K562 (cell line): ENCODE data around the gene QSOX2. TPM values are rescaled to one million over a fixed set of nuclear protein-coding genes. Genes with fewer than 3 reads are reported as not detected.

Source experiments
- CHD7 ChIP-seq: fragments of 200-600 bp; sonication (generic); IDR thresholded peaks from one replicate; pipeline ENCODE4 v1.6.1; 2012; ENCODE audit warnings: mild to moderate bottlenecking, low read depth, low read length, inconsistent platforms
- E2F4 ChIP-seq: sonication (generic); formaldehyde crosslinking; IDR thresholded peaks from 2 replicates; pipeline ENCODE4 v1.8.0; 2022; ENCODE audit warnings: mild to moderate bottlenecking, low read depth, missing genetic modification reagents
- FOXM1 ChIP-seq, 2 experiments: fragments of 450-650 bp in 1 of 2; sonication (generic) in 1 of 2; formaldehyde crosslinking in 1 of 2; IDR thresholded peaks; 2 replicates each; pipeline versions ENCODE4 v1.6.1 to v1.9.0; 2017 to 2022; ENCODE audit warnings: low read depth in 2 of 2, mild to moderate bottlenecking in 2 of 2, missing genetic modification reagents in 1 of 2, moderate library complexity in 1 of 2
- KLF10 ChIP-seq: fragments of 250-450 bp; sonication (Bioruptor Pico); IDR thresholded peaks from 2 replicates; pipeline ENCODE4 v1.6.1; 2021; ENCODE audit warnings: matching md5 sums
- TBL1XR1 ChIP-seq, 2 experiments: IDR thresholded peaks; 2 replicates each; pipeline ENCODE4 v1.6.1; 2012; ENCODE audit warnings: improper control_type of control experiment in 2 of 2, low read length in 2 of 2, mild to moderate bottlenecking in 1 of 2
- TEAD4 ChIP-seq, 2 experiments: sonication (generic) in 1 of 2; formaldehyde crosslinking in 1 of 2; IDR thresholded peaks; 2 replicates each; pipeline versions ENCODE4 v1.6.1 to v1.8.0; 2012 to 2022; ENCODE audit warnings: borderline replicate concordance in 1 of 2, inconsistent platforms in 1 of 2, low read length in 1 of 2, mild to moderate bottlenecking in 1 of 2, missing genetic modification reagents in 1 of 2
- THAP12 ChIP-seq: fragments of 250-450 bp; sonication (Bioruptor Pico); IDR thresholded peaks from 2 replicates; pipeline ENCODE4 v1.9.0; 2021; ENCODE audit warnings: mild to moderate bottlenecking, inconsistent platforms
- ZC3H4 ChIP-seq: sonication (generic); formaldehyde crosslinking; IDR thresholded peaks from 2 replicates; pipeline ENCODE4 v1.9.0; 2021; ENCODE audit warnings: missing genetic modification reagents, borderline replicate concordance
- polyA plus RNA-seq, 8 experiments: library from polyadenylated mRNA; depleted of rRNA in 4 of 8; stranded (reverse) in 5 of 8; unstranded in 3 of 8; fragments of >200 nt; fragmentation: Nextera tagmentation in 2 of 8; fragmentation: Illumina TruSeq in 1 of 8; extraction: Ambion mirVana in 2 of 8; extraction: Trizol in 1 of 8; gene quantifications; 2 replicates each; pipeline versions ENCODE4 v1.2.1 to v1.2.3, GENCODE V29; 2011 to 2014; ENCODE audit warnings: inconsistent platforms in 1 of 8, missing spikeins in 1 of 8
- total RNA-seq, 7 experiments: library from RNA; depleted of rRNA in 6 of 7; stranded (reverse); fragments of >200 nt in 6 of 7; fragmentation: Illumina TruSeq in 2 of 7; extraction: Trizol in 2 of 7; gene quantifications; 2 replicates each; pipeline versions ENCODE4 v1.2.1 to v1.2.3, GENCODE V29; 2011 to 2021; ENCODE audit warnings: low replicate concordance in 1 of 7

Gene QSOX2
- total and polyA plus RNA-seq, 9 of the 15 experiments (the other 6 are each of a cell fraction or from before 2014, with no cell fraction given), result 0.51 to 23.7 (median 12.7) TPM

GRCh38 chr9:136169495-136169894 is 76.1 kb downstream of the QSOX2 start (continued):
- TF ChIP-seq CHD7 (no peak), TBL1XR1 (IDR thresholded peaks at IDR 0.05; ENCODE audit: low read length in 2 of 2) (no peak), THAP12 (CRISPR knock-in tag) (no peak), TEAD4 (IDR thresholded peaks at IDR 0.05; ENCODE audit: low read length) (no peak), TEAD4 (CRISPR knock-in tag; IDR thresholded peaks at IDR 0.05; ENCODE audit: borderline replicate concordance) (no peak), KLF10 (no peak), ZC3H4 (CRISPR knock-in tag) (no peak), FOXM1 (IDR thresholded peaks at IDR 0.05; ENCODE audit: low read depth) (no peak), FOXM1 (CRISPR knock-in tag; IDR thresholded peaks at IDR 0.05; ENCODE audit: low read depth) (no peak), E2F4 (CRISPR knock-in tag) (no peak)
